GM21526 (cell line): ENCODE results near the gene LRTM2.

Experiments used
- ATAC-seq: cut with Tn5 transposase; IDR thresholded peaks from one replicate; pipeline ENCODE4 v1.9.1; 2021; ENCODE audit warnings: moderate library complexity; ENCODE audit not compliant: unreplicated experiment, low FRiP score

Gene LRTM2

DNA sequence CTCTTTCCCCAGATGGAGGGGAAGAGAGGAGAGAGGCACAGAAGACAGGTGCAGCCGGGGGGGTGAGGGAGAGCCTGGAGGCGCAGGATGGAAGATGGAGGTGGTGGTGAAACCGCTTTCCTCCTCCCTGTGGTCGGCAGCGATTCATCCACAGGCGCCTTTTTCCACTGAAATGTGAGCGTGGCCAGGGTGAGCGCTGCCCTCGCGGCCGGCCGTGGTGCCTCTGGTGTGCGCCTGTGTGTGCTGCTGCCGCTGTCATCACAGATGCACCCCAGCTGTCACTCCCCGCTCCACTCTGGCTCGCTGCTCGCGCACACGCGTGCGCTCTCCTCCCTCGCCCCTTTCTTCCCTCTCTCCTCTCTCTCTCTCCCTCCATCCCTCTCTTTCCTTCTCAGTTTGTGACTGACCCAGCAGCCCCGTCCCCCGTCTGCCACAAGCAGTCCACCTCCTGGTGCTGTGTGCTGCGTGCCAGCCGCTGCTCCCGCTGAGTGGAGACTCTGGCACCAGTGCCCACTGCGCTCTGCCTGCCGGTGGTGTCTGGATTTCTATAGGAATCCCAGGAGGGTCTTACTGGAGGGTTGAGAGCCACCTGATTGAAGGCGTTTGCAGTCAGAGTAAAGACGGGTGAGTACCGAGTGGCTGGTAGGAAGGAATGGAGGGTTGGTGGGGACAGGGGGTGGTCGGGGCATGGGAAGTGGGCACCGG is at the start of gene LRTM2:
TSS of gene LRTM2 (plus strand) at position 375 of the 705 bp plus-strand sequence. CDS start 7,584 bp downstream, outside the sequence.
- ATAC-seq, result no peak

DNA sequence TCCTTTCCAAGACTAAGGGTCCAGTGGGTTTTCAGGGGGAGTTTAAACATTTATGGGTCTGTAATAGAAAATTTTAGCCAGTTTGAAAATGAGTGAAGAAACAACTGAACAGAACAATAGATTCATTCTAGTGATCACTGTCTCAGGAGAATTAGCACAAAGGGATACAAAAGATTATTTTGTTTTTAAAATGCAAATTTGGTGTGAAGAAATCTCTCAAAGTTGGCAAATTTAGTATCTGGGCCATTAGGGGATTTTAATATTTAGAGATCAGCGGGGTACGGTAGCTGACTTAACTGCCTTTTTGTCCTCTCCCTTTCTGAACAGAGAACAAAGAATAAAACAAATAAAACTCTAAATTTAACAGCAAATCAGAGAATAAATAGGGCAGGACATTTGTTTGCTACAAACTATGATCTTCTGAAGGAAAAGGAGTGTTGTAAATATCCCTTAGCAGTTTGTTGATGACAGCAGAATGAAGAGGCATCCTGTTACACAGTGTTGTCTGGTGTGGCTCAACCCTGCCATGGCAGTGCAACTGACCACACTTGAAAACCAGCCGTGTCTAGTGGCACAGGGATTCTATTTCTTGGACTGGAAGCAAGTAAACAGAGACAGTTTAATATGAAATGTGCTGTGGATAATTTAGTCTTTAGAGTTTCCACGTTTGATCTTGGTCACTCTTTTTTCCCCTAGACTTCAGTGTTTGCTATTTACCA is 46.3 kb upstream of the LRTM2 start:
- no peak for ATAC-seq

DNA sequence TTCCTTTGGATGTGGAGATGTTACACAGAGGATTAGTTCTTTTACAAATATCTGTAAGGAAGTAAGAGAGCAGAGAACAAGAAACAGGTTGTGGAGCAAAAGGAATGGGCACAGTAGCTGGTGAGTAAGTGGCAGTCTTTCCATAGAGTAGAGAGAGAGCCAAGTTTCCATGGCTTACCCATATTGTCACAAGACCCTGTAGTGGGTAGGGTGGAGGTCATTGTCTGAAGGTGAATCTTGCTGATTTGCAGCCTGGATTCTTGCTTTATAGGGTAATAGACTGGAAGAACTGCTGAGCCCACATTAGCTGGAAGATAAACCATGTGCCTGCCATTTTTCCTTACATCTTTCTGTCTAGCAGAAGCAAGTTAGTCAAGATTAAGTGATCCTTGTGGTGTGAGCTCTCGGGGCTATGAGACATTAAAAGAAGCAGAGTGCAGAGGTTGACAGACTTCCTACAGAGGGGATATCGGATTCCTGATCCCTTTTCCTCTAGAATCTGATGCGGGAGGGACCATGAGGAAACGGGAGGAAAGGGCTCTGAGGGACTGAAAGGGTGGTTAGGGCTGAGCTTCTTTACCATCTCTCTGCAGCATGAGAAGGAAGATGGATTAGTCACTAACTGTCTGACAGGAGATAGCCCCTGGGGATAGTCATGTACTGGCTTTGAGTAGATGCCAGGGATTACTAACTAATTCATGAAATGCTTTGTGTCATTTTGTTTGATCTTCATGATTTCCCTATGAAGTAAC is 44.0 kb upstream of the LRTM2 start:
- no peak for ATAC-seq

DNA sequence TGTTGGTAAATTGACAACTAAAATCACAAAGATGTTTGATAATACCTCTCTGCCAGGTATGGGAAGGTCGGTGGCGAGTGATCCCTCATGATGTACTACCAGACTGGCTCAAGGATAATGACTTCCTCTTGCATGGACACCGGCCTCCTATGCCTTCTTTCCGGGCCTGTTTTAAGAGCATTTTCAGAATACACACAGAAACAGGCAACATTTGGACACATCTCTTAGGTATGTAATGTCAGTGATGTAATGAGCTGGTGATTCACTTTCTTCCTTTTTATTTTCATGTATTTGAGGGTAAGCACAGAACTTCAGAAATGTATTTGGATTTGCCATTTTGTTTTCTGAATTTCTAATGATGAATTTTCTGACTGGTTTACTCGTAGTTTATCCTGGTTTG is 42.6 kb upstream of the LRTM2 start:
- ATAC-seq, result no peak

DNA sequence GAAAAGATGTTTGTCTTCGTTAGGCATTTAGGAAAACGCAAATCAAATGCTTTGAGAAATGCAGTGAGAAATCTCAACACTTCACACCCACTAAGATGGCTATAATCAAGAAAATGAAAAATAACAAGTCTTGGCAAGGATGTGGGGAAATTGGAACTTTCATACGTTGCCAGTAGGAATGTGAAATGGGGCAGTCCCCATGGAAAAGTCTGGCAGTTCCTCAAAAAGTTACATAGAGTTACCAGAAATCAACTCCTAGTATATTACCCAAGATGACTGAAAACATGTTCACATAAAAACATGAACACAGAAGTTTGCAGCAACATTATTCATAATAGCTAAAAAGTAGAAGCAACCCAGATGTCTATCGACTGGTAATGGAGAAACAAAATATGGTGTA is 41.5 kb upstream of the LRTM2 start:
- ATAC-seq, result no peak

DNA sequence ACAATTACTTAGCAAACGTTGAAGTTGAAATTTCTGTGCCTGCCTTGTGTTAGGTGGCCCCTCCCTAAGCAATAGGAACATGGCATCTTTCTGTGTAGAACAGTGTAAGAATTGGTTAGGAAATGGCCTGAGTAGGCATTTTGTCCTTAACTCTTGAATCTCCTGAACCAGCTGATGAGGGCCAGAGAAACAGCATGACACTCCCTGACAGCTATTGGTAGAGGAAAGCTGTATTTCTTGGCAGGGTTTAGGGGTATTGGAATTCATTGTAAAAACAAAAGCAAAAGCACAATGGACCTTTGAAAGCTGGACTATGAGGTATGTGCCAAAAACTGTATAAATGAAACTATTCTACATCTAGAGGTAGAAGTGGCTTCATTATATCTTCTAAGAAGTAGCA is 40.6 kb upstream of the LRTM2 start:
- no peak for ATAC-seq

DNA sequence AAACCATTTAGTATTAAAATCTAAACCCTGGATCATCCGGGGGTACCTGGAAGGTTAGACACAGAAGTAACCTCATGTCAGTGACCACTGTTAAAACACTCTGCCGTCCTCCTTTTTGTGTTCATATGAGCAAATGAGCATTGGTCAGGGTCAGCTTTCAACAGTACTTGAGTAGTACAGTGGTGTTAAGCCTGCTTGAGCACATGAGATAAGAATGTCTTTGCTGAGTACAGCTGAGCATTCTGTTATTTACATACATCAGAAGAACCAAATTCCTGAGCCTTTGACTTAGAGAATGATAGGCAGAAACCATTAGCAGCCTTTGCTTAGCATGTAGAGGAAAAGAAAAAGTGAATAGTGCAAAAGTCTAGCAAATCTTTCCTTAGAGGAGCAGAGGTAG is 38.6 kb upstream of the LRTM2 start:
- no peak for ATAC-seq

DNA sequence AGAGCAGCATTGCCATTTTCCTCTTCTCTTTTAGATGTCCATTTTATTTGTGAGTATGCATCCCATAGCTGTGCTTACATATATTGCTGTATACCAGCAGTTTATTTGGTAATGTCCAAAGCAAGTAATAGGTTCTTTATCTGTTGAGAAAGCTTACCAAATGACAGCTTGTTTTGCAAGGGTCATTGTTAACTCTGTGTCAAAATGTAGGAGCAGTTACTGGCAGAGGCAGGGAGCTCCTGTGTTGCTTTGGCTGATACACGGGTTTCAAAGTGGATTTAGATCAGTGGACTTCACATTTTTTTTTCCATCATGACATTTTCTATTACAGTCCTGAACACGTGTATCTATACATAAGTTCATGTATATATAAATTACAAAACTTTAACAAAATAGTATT is 38.1 kb upstream of the LRTM2 start:
- no peak for ATAC-seq

DNA sequence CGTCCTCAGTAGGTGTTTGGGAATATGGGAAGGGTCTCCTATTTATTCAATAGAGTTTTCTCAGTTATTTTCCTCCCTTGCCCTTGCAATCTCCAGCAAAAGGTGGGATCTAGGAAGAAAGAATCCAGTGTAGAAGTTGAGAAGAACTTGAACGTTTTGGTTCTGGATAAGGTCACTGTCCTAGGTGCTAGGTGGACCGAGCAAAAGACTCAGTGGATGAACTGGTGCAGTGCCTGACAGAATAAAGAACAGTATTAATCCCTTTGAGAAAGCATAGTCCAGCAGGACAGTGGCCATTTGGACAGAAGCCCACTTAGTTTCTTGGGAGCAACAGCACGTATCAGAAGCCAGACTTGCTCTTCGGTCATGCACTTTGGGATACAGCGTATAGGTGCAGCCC is 32.7 kb upstream of the LRTM2 start:
- no peak for ATAC-seq

DNA sequence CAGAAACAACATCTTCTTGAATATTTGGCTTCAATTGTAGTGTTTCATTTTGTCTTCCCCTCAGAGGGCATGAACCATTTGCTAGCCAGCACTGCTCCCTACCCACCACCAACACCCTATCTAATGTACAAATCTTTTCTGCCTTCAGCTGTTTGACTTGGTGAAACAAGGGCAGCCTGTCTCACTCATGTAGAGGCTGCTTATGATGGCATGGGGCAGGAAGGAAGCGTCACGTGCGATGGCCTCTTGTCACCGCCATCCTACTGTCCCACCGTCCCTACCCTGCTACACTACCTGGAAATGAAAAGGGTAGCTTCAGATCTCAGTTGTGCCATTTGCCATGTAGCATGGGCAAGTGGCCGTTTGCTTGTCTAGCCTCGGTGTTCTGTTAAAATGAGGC is 29.9 kb upstream of the LRTM2 start:
- ATAC-seq, result no peak

DNA sequence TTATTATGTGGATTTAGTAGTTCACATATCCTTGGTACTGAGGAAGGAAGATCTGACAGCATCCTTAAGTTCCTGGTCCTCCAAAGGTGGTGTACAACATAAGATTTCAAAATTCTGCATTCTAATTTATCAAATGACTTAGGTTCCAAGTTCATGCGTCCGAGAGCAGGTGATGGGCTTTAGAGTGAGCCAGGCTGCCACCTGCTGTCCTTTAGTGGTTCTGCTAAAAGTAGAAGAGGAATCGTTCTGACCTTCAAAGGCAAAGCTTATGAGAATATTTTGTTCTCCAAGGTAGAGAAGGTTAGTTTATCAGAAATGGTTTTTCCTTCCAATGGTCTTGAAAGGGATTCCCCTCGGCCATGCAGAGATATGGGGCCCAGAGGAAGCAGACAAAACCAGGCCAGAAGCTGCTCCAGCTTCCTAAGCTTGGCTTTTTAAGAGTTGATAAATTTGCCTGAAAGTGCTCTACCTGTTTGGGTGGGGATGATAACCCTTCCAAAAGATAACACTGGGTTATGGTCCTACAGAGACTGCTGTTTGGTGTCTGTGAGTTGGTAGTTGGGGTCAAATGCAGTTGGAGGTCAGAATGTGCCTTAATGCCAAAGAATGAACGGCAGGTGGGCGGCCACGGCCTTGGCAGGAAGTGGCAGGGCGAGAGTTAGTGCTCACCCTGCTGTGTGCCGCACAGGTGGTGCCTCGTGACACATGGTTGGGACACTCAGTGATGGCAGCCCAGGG is 29.1 kb upstream of the LRTM2 start:
- ATAC-seq, result no peak

DNA sequence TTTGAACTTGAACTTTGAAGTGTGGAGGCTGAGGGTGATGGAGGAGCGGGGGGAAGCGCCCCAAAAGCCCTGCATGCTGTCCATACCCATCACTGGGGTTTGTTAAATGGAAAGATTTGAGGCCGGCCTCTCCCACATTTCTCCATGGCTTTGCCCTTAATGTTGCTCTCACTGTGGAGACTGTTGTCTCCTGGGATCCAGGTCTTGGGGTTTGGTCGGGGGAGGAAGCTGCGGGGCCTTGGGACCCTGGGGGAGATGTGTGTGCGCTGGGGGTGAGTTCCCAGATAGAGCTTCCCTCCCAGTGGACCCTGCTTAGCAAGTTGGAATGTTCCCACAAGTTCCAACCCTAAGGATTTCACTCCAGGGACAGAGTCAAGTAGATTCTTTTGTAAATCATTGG is 28.0 kb upstream of the LRTM2 start:
- no peak for ATAC-seq

DNA sequence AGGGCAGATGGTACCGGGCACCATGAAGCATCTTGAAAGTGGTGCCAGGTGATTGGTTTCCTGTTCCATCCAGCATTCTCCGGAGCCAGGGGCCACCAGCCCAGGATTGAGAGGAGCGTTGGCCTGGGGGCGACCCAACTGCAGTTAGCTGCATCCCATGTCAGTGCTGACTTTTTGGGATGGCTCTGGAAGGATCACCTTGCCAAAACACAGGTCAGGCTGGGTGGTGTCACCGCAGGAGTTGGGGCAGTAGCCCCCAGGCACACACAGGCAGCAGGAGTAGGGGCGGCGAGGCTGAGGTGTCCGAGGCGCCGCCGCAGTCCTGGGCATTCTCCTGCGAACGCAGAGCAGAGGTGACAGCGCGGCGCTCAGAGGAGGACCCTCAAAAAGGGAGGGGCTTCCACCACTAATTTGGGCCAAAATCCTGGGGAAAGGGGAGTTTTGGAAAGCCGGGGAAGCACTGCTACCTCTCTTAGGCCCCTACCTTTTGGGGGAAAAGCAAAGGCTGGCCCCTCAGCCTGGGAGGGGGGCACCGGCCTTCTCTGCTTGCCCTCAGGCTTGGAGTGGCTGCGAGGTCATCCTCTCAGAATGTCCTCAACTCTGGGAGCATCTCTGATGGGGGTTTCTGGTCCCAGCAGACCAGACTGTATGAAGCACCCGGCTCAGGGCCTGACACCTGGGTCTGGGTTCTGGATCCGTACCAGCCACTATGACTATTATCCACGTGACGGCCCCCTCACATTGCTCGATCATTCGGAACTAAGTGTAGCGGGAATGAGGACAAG is 26.7 kb upstream of the LRTM2 start:
- ATAC-seq, result no peak

DNA sequence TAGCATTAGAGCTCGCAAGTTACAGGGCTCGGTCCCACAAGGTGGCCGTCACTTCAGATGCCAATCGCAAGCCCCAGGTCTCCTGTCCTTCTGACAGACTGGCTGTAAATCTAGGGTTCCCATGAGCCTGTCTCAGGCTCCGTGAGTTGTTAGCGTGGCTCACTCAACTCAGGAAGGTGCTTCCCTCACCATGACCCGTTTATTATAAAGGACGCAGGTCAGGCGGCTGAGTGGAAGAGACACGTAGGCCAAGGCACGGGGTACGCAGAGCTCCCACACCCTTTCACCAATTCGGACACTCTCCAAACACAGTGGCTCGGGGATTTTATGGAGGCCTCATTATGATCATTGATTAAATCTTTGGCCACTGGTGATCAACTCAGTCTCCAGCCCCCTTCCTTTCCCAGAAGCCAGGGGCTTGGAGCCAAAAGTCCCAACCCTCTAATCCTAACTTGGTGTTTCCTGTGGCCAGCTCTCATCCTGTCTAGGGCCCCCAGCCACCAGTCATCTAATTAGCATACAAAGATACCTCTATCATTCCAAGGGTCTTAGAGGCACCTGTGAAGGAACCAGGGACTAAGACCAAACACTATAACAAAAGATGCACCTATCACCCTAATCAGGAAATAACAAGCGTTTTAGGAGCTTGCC is 25.8 kb upstream of the LRTM2 start:
- no peak for ATAC-seq

DNA sequence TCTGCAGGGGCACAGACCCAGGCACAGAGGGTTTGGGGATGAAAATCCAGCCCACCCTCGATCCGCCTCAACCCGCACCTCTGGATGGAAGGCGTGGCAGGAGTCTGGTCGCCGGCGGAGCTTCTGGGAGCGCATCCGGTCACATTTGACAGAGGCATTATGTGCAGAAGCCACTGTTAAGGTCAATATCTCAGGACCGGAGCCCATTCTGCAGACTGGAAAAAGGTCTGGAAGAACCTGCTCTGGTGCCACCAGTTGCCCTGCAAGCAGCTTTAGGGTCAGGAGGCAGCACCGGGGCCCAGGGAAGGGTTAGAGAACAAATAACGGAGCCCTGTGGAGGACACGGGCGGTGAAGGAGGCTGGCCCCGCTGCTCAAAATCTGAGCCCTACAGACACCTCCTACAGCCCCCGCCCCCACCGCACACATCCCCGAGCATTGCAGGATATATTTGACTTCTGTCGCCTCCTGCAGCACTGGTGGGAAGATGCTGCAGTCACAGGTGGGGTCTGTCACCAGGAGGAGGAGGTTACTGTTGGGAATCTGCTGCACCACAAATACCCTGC is 25.1 kb upstream of the LRTM2 start:
- no peak for ATAC-seq

DNA sequence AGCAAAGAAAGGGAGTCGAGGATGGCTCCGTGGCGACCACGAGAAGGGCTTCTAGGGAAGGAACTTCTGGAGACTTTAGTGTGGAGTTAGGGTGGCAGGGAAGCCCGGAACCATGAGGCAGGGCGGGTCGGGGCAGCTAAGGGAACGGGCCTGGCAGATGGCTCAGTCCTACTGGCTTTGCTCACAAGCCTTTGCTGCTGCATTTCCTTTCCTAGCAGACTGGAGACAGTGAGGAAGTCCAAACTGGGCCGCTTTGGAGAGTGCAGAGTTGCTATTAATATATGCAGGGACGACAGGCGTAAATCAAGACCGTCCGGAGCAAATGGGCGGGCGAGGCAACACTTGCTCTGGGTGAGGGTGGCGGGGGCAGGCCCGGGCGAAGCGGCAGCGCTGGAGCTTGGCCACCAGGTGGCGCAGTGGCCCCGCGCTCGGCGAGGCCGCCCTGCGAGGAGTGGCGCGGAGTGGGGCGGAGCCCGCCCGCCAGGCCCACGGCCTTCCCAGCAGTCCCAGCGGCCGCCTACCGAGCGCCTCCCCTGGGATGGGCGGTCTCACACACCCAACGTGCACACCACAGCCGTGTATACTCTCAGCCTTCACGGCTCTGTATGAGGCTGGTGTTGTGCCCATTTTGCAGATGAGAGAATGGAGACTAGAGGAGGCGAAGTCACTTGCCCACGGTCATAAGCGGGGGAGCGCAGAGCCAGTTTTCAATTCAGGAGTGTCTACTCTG is 24.4 kb upstream of the LRTM2 start:
- ATAC-seq, result peak; percentile 89

DNA sequence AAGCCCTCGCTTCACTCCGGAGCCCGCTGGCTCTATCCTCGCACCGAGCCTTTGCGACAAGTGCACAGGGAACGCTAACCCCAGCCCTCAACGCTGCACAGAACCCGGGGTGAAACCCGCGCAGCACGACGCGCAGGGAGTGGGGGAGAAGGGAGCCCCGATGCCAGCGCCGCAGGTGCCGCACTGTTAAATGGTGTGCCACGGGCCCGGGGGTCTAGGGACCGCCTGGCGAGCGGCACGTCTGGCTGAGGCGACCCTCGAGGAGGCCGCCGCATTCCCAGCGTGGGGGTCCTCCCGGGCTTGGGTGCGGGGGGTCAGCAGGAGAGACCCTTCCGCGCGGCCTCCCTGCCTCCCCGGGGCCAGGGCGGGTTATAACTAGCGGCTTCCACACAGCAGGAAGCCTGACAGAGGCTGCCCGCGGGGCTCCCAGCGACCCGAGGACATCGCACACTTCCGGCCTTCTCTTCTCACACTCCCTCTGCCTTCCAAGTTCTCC is 23.8 kb upstream of the LRTM2 start:
- peak; percentile 18 for ATAC-seq
